C4-2B (cell line): ENCODE measurements around the gene ADCY2.

ENCODE experiments used
- ZFX ChIP-seq: fragments of 450-650 bp; IDR thresholded peaks from 2 replicates; pipeline ENCODE4 v1.6.1; 2017
- TF ChIP-seq, protein P1 (sequence below): fragments of 450-650 bp; conservative IDR thresholded peaks from 2 replicates; pipeline ENCODE4 v1.5.1; 2017; ENCODE audit warnings: mild to moderate bottlenecking

DNA sequence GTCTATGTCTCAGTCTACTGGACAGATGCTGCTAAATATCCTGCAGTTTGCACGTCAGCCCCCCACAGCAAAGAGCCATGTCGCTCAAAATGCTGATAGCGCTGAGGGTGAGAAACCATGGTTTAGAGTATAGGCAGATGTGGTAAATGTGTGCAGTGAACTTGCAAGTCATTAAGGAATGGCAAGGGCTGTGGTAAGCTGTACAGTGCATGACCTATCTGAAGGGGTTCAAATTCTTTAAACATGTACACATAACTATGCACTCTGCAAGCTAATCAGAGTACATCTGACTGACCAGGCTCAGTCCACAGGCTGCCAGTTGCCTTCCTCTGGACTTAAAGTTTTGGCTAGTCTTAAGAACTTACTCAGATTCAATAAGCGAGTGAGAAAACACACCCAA lies 284.3 kb downstream of the ADCY2 start:
- TF ChIP-seq, protein P1, sequence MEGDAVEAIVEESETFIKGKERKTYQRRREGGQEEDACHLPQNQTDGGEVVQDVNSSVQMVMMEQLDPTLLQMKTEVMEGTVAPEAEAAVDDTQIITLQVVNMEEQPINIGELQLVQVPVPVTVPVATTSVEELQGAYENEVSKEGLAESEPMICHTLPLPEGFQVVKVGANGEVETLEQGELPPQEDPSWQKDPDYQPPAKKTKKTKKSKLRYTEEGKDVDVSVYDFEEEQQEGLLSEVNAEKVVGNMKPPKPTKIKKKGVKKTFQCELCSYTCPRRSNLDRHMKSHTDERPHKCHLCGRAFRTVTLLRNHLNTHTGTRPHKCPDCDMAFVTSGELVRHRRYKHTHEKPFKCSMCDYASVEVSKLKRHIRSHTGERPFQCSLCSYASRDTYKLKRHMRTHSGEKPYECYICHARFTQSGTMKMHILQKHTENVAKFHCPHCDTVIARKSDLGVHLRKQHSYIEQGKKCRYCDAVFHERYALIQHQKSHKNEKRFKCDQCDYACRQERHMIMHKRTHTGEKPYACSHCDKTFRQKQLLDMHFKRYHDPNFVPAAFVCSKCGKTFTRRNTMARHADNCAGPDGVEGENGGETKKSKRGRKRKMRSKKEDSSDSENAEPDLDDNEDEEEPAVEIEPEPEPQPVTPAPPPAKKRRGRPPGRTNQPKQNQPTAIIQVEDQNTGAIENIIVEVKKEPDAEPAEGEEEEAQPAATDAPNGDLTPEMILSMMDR: no peak
- no peak for TF ChIP-seq ZFX
